Thymus (tissue), 14 donors: Measurements from ENCODE around the gene SYNGR4. TPM values are rescaled to one million over a fixed set of nuclear protein-coding genes. Genes with fewer than 3 reads are reported as not detected.
"Not testable (repeated sequence)": the region's sequence is repeated elsewhere in the genome, so short reads cannot be mapped to it uniquely, and the experiment has no call there.

Source experiments
- DNase-seq, 9 donors: peaks; one replicate each; pipeline ENCODE4 v3.0.0-alpha.2; 2013; ENCODE audit warnings: low spot score in 9 of 9, low read depth in 6 of 9, missing footprints in 1 of 9
- H3K27ac ChIP-seq, 2 donors: one replicate each; pipeline ENCODE4 v1.5.1; 2013; ENCODE audit warnings: control low read depth in 1 of 2, low read depth in 1 of 2, low read length in 1 of 2, mild to moderate bottlenecking in 1 of 2, moderate library complexity in 1 of 2
- H3K27me3 ChIP-seq, 2 donors: one replicate each; pipeline ENCODE4 v1.5.1; 2013; ENCODE audit warnings: low read length in 1 of 2; ENCODE audit not compliant: control insufficient read depth in 2 of 2, insufficient read depth in 1 of 2
- H3K36me3 ChIP-seq, 2 donors: one replicate each; pipeline ENCODE4 v1.5.1; 2013; ENCODE audit warnings: low read length in 1 of 2, mild to moderate bottlenecking in 1 of 2, moderate library complexity in 1 of 2; ENCODE audit not compliant: control insufficient read depth in 2 of 2, insufficient read depth in 2 of 2
- H3K4me1 ChIP-seq, 2 donors: one replicate each; pipeline ENCODE4 v1.5.1; 2013; ENCODE audit warnings: low read length in 2 of 2; ENCODE audit not compliant: control insufficient read depth in 2 of 2, insufficient read depth in 2 of 2
- H3K4me3 ChIP-seq, 2 donors: one replicate each; pipeline ENCODE4 v1.5.1; 2013; ENCODE audit warnings: low read length in 2 of 2, control low read depth in 1 of 2, mild to moderate bottlenecking in 1 of 2
- H3K9me3 ChIP-seq, 2 donors: one replicate each; pipeline ENCODE4 v1.5.1; 2013; ENCODE audit warnings: low read length in 1 of 2, mild to moderate bottlenecking in 1 of 2; ENCODE audit not compliant: control insufficient read depth in 2 of 2, insufficient read depth in 1 of 2
- WGBS: extraction: QIAGEN DNeasy Blood & Tissue Kit; methylation state at CpG from one replicate; pipeline ENCODE4 v1.1.7; 2013; 5-methylcytosine and 5-hydroxymethylcytosine counted together
- long read RNA-seq, 10 donors: transcript quantifications; one replicate each; lab custom pipeline, GENCODE V29; 2026
- polyA plus RNA-seq: library from polyadenylated mRNA; stranded (reverse); fragments of 200-250 nt; gene quantifications from one replicate; pipeline ENCODE4 v1.2.3, GENCODE V29; 2013
- total RNA-seq: library from RNA; stranded (reverse); fragments of 120-200 nt; gene quantifications from one replicate; pipeline ENCODE4 v1.2.4, GENCODE V29; 2013
- donor health status: healthy.

SYNGR4 gene
- not detected for total RNA-seq
- polyA plus RNA-seq: 0.11 TPM
- long read RNA-seq, donor 1: 0 reads
- long read RNA-seq, donor 2, partial matches to known transcripts: 40 of 122 reads
- long read RNA-seq, donor 2, other reads (novel, unspliced or antisense): 82 of 122 reads
- long read RNA-seq, donor 3: 0 reads
- long read RNA-seq, donor 4: 0 reads
- long read RNA-seq, donor 5, partial matches to known transcripts: 103 of 158 reads
- long read RNA-seq, donor 5, other reads (novel, unspliced or antisense): 55 of 158 reads
- long read RNA-seq, donor 6: 0 reads
- long read RNA-seq, donor 7: 0 reads
- long read RNA-seq, donor 8: 0 reads
- long read RNA-seq, donor 9: 0 reads
- long read RNA-seq, donor 10, partial matches to known transcripts: 43 of 43 reads
- long read RNA-seq, donor 10, other reads (novel, unspliced or antisense): 0 of 43 reads

DNA sequence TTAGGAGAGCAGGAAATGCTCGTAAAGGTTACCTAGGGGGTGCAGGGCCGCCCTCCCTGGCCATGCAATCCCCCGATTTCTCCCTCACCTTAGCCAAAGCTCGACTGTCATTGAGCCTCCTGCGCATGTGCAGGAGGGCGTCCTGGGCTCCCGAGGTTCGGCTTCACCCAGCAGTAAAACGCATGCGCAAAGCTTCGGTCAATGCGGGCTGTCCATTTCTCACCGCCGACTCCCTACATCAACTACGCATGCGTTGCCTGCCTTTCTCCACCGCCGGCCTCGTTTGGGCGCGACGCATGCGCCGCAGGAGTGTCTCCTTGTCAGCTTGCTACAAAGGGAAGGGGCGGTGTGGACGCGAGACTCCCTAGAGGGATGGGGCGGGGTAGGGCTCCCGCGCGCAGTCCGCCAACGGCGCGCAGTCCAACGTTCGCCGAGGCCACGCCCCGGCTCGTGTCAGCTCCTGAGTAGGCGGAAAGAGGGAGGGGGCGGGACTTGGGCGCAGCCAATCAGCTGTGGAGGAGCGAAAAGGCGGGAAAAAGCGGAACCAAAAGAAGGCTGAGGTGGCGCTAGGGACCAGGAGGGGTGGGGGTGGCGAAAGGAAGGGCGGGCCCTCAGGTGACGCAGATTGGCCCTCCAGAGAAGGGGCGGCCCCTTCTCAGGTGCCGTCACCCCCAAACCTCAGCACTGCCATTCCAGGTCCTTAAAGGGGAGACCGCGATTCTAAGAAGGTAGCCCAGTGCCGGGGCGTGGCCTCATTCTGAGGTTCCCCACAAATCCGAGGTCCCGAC is at the start of gene SYNGR4, which contains the start of gene TMEM143:
Gene SYNGR4, plus strand, starts transcription at position 558 of the 788 bp plus-strand sequence. CDS start 1,476 bp downstream, outside the sequence.
Gene TMEM143, minus strand, starts transcription at position 131 of the 788 bp plus-strand sequence. Its CDS starts 20 bp downstream, at position 111.
- H3K9me3 ChIP-seq: peaks cover 0 to 8% of the 10 kb centered on the region in 2 donors

DNA sequence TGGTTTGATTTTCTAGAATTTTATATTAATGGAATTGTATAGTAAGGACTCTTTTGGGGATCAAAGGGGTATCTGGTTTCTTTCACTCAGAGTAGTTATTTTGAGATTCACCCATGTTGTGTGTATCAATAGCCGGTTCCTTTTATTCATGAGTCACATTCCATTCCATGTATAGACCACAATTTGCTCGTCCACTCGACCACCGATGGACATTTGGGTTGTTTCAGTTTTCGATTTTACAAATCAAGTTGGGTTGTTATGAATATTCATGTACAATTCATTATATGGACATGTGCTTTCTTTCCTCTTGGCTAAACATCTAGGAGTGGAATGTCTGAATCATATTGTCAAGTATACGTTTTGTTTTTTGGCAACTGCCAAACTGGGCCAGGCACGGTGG is 48.5 kb upstream of the SYNGR4 start:
- Histone ChIP-seq H3K36me3 (no peaks in the 10 kb centered on the region), H3K4me3 (no peak overlapping the region), H3K27me3 (no peaks in the 10 kb centered on the region), H3K9me3 (no peaks in the 10 kb centered on the region), H3K4me1 (peaks cover 5 to 10% of the 10 kb centered on the region in 2 donors), H3K27ac (no peak overlapping the region)
- WGBS: 93% methylated on average over 7 of the region's 7 CpGs
- DNase-seq: no peak

More for the DNA sequence above, at the start of gene SYNGR4, which contains the start of gene TMEM143:
- peak; percentile 97 to 100 (median 99) for DNase-seq
- WGBS: under 1% methylated on average over 59 of the region's 59 CpGs
- Histone ChIP-seq H3K36me3 (peaks cover 0 to 10% of the 10 kb centered on the region in 2 donors), H3K27me3 (no peaks in the 10 kb centered on the region), H3K4me3 (peak within 1 kb of the TSS; percentile 64 to 70), H3K4me1 (peaks cover 3 to 19% of the 10 kb centered on the region in 2 donors), H3K27ac (peak within 1 kb of the TSS; percentile 90 to 96)

DNA sequence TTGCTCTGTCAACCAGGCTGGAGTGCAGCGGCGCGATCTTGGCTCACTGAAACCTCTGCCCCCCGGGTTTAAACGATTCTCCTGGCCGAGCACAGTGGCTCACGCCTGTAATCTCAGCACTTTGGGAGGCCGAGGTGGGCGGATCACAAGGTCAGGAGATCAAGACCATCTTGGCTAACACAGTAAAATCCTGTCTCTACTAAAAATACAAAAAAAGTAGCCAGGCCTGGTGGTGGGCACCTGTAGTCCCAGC is 46.5 kb upstream of the SYNGR4 start:
- WGBS: 93% methylated on average over 9 of the region's 9 CpGs
- H3K4me1 ChIP-seq: peaks cover 11 to 27% of the 10 kb centered on the region in 2 donors
- H3K27ac ChIP-seq, H3K36me3 ChIP-seq, H3K27me3 ChIP-seq, DNase-seq, H3K9me3 ChIP-seq, H3K4me3 ChIP-seq: not testable (repeated sequence)

GRCh38 chr19:48318286-48318987 is 45.7 kb upstream of the SYNGR4 start:
- no peak overlapping the region for H3K27ac ChIP-seq
- H3K4me3 ChIP-seq: no peak overlapping the region
- H3K36me3 ChIP-seq: no peaks in the 10 kb centered on the region
- H3K4me1 ChIP-seq: peaks cover 17 to 35% of the 10 kb centered on the region in 2 donors
- no peaks in the 10 kb centered on the region for H3K27me3 ChIP-seq
- H3K9me3 ChIP-seq: no peaks in the 10 kb centered on the region
- no peak for DNase-seq
- WGBS: 97% methylated on average over 21 of the region's 21 CpGs

DNA sequence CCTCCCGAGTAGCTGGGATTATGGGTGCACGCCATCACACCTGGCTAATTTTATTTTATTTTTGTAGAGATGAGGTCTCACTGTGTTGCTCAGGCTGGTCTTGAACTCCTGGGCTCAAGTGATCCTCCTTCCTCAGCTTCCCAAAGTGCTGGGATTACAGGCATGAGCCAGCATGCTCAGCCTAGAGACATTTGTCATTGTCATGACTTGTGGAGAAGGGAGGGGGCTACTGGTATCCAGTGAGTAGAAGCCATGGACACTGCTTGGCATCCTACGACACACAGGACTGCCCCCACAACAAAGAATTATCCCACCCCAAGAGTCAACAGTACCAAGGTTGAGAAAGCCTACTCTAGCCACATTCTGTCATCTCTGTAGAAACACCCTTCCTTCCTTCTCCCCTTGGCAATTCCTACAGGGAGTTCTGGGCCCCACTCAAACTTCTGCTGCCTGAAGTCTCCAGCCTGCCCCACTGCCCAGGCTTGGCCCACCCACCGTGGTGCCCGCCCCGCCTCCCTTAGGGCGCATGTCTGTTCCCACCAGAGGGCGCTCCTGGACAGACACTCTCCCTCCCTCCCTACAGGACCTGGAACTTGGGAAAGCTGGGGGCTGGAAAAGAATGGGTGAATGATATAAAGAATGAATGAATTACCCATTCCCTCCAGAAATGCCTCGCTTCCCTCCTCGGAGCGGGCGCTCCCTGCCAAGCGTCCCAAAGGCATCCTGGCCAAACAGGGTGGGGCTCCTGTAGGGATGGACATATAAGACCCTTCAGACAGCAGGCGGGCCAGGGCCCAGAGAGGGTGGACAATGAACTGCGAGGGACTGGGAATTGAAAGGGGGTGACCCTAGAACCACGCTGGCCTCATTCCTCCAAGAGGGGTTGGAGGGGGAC is 44.3 kb upstream of the SYNGR4 start:
- Histone ChIP-seq H3K36me3 (no peaks in the 10 kb centered on the region), H3K27me3 (no peaks in the 10 kb centered on the region), H3K4me3 (no peak overlapping the region), H3K27ac (peak overlapping the region in 1 of 2 donors; percentile 100), H3K9me3 (no peaks in the 10 kb centered on the region), H3K4me1 (peaks cover 22 to 48% of the 10 kb centered on the region in 2 donors)
- DNase-seq: peak in 6 of 9 donors; percentile 52 to 80 (median 66)
- 47% methylated on average over 16 of the region's 16 CpGs for WGBS

GRCh38 chr19:48321372-48321621 is 42.9 kb upstream of the SYNGR4 start:
- peaks cover 33 to 61% of the 10 kb centered on the region in 2 donors for H3K4me1 ChIP-seq
- WGBS: under 1% methylated on average over 22 of the region's 22 CpGs

GRCh38 chr19:48321622-48322591 is 42.3 kb upstream of the SYNGR4 start:
- Histone ChIP-seq H3K4me1 (peaks cover 33 to 64% of the 10 kb centered on the region in 2 donors), H3K36me3 (no peaks in the 10 kb centered on the region), H3K27me3 (no peaks in the 10 kb centered on the region), H3K27ac (peak overlapping the region; percentile 98 to 100), H3K4me3 (peak overlapping the region; percentile 55 to 56), H3K9me3 (no peaks in the 10 kb centered on the region)
- peak; percentile 87 to 98 (median 96) for DNase-seq
- 1% methylated on average over 63 of the region's 63 CpGs for WGBS

More at GRCh38 chr19:48321372-48321621, 42.9 kb upstream of the SYNGR4 start:
- H3K4me3 ChIP-seq: peak overlapping the region; percentile 55 to 56
- peak overlapping the region; percentile 98 to 100 for H3K27ac ChIP-seq
- no peaks in the 10 kb centered on the region for H3K27me3 ChIP-seq
- DNase-seq: peak; percentile 81 to 97 (median 94)
- no peaks in the 10 kb centered on the region for H3K36me3 ChIP-seq
- H3K9me3 ChIP-seq: no peaks in the 10 kb centered on the region
